Prostate gland (tissue), 2 donors: ENCODE measurements around the gene PODXL. TPM values are rescaled to one million over a fixed set of nuclear protein-coding genes. Genes with fewer than 3 reads are reported as not detected.

Source experiments
- DNase-seq: peaks from one replicate; pipeline ENCODE4 v3.0.0-alpha.2; 2019; ENCODE audit warnings: low spot score
- H3K27ac ChIP-seq, 2 donors: fragments of 200-600 bp; sonication (generic); 2 replicates each; pipeline ENCODE4 v1.5.1; 2017 to 2019
- H3K27me3 ChIP-seq: fragments of 200-600 bp; sonication (generic); replicated peaks from 2 replicates; pipeline ENCODE4 v1.5.1; 2019; ENCODE audit not compliant: insufficient read depth
- H3K36me3 ChIP-seq, 2 donors: fragments of 200-600 bp; sonication (generic); 1 replicate in 1 of 2; 2 replicates in 1 of 2; pipeline versions ENCODE4 v1.5.1 to v1.8.1; 2017 to 2019
- H3K4me1 ChIP-seq: fragments of 200-600 bp; sonication (generic); replicated peaks from 2 replicates; pipeline ENCODE4 v1.5.1; 2019
- H3K4me3 ChIP-seq, 2 donors: fragments of 200-600 bp; sonication (generic); 2 replicates each; pipeline ENCODE4 v1.5.1; 2017 to 2019
- H3K9me3 ChIP-seq: fragments of 200-600 bp; sonication (generic); 2 replicates; pipeline ENCODE4 v1.5.1; 2017
- CTCF ChIP-seq, 4 experiments: fragments of 200-600 bp in 2 of 4; fragments of 450-650 bp in 2 of 4; sonication (generic) in 2 of 4; IDR thresholded peaks; 1 replicate in 3 of 4; 2 replicates in 1 of 4; pipeline ENCODE4 v1.5.1; 2016 to 2019; ENCODE audit warnings: antibody characterized with exemption in 4 of 4, mild to moderate bottlenecking in 2 of 4, moderate library complexity in 2 of 4
- POLR2A ChIP-seq: fragments of 450-650 bp; IDR thresholded peaks from one replicate; pipeline ENCODE4 v1.6.1; 2016; ENCODE audit warnings: antibody characterized with exemption, mild to moderate bottlenecking
- POLR2AphosphoS5 ChIP-seq: sonication (generic); formaldehyde crosslinking; IDR thresholded peaks from one replicate; pipeline ENCODE4 v1.6.1; 2017; ENCODE audit warnings: antibody characterized with exemption
- WGBS: methylation state at CpG from one replicate; pipeline ENCODE4 v1.1.5; 2018; 5-methylcytosine and 5-hydroxymethylcytosine counted together
- intact Hi-C: fragments of 100-400 bp; cut with DNase I; formaldehyde crosslinking; loops from one replicate; pipeline ENCODE4 v1.14.2; 2022
- total RNA-seq, 2 donors: library from RNA; depleted of rRNA; stranded (reverse); fragments of >200 nt; gene quantifications; one replicate each; pipeline ENCODE4 v1.1.0, GENCODE V29; 2016

PODXL gene
- total RNA-seq, 2 donors from 2014 or later: 17.7 to 19.4 TPM

- Histone ChIP-seq H3K36me3 (no peaks in the 10 kb centered on the region), H3K27me3 (no peaks in the 10 kb centered on the region), H3K4me3 (no peak overlapping the region), H3K27ac (no peak overlapping the region), H3K4me1 (no peaks in the 10 kb centered on the region), H3K9me3 (no peaks in the 10 kb centered on the region)
- WGBS: 60% methylated on average over 10 of the region's 10 CpGs
- TF ChIP-seq POLR2AphosphoS5 (no peak), POLR2A (no peak), CTCF (IDR thresholded peaks at IDR 0.05) (no peak)
- no peak for DNase-seq
- intact Hi-C loops: no loop called here
Measured at GRCh38 chr7:131591687-131592319, 35.4 kb upstream of the PODXL start.

GRCh38 chr7:131587315-131587923 is 31.0 kb upstream of the PODXL start:
- intact Hi-C loops: no loop called here
- no peak overlapping the region for H3K27ac ChIP-seq
- no peaks in the 10 kb centered on the region for H3K27me3 ChIP-seq
- H3K4me1 ChIP-seq: no peaks in the 10 kb centered on the region
- H3K9me3 ChIP-seq: no peaks in the 10 kb centered on the region
- 84% methylated on average over 9 of the region's 9 CpGs for WGBS
- no peak overlapping the region for H3K4me3 ChIP-seq
- no peak for DNase-seq
- TF ChIP-seq POLR2A (no peak), CTCF (IDR thresholded peaks at IDR 0.05) (no peak), POLR2AphosphoS5 (no peak)
- no peaks in the 10 kb centered on the region for H3K36me3 ChIP-seq

- no peaks in the 10 kb centered on the region for H3K9me3 ChIP-seq
- no peak overlapping the region for H3K27ac ChIP-seq
- H3K36me3 ChIP-seq: no peaks in the 10 kb centered on the region
- intact Hi-C loops: no loop called here
- H3K27me3 ChIP-seq: no peaks in the 10 kb centered on the region
- no peak overlapping the region for H3K4me3 ChIP-seq
- WGBS: 75% methylated on average over 3 of the region's 3 CpGs
- TF ChIP-seq CTCF (IDR thresholded peaks at IDR 0.05) (no peak), POLR2AphosphoS5 (no peak), POLR2A (no peak)
- DNase-seq: no peak
- no peaks in the 10 kb centered on the region for H3K4me1 ChIP-seq
Measured at GRCh38 chr7:131586759-131587158, 30.3 kb upstream of the PODXL start.

GRCh38 chr7:131586259-131586658 is 29.8 kb upstream of the PODXL start:
- 44% methylated on average over 5 of the region's 5 CpGs for whole genome bisulfite sequencing
- H3K4me3 ChIP-seq: no peak overlapping the region
- DNase-seq: no peak

More at GRCh38 chr7:131586259-131586658, 29.8 kb upstream of the PODXL start:
- no peak for TF ChIP-seq POLR2A
- no peak for TF ChIP-seq POLR2AphosphoS5
- TF ChIP-seq CTCF (IDR thresholded peaks at IDR 0.05): no peak
- Histone ChIP-seq H3K4me1 (no peaks in the 10 kb centered on the region), H3K27me3 (no peaks in the 10 kb centered on the region), H3K9me3 (no peaks in the 10 kb centered on the region), H3K36me3 (no peaks in the 10 kb centered on the region), H3K27ac (no peak overlapping the region)
- intact Hi-C loops: no loop called here
